Measurements from ENCODE around the gene SLC26A2.
"Not testable (repeated sequence)": the region's sequence is repeated elsewhere in the genome, so short reads cannot be mapped to it uniquely, and the experiment has no call there.

The SLC26A2 gene

DNA sequence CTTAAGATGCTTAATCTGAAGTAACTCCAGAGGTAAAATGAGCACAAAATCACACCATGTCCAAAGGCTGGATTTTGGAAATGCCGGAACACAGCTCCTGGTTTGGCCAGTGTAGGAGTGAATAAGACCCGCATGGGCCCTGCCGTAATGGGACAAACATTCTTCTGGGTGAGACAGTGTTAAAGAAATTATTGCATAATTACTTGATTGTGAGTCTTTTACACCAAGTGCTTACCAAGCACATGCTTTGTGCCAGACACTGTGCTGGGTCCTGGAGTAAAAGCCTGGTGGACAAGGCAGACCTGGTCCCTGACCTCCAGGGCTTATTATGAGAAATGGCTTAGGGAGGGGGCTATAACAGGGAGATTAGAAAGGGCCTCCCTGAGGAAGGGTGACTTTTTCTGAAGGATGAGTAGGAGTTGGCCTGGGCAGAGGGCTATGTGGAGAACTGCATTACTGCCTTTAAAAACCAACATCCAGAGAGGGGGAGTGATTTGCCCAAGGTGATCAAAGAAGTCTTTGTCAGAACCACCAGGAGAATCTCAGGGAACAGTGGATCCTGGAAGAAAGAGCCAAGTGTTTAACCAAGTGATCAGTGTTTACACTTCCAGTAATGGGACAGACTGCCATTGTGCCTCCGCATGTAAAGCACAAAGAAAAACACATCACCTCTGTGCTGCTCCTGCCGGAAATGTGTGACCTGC is 19.5 kb upstream of the SLC26A2 start:
- no peak for DNase-seq (ENCODE audit: low read depth, low spot score)
- POLR2A ChIA-PET, result no interaction called here
- TF ChIP-seq, protein P1, sequence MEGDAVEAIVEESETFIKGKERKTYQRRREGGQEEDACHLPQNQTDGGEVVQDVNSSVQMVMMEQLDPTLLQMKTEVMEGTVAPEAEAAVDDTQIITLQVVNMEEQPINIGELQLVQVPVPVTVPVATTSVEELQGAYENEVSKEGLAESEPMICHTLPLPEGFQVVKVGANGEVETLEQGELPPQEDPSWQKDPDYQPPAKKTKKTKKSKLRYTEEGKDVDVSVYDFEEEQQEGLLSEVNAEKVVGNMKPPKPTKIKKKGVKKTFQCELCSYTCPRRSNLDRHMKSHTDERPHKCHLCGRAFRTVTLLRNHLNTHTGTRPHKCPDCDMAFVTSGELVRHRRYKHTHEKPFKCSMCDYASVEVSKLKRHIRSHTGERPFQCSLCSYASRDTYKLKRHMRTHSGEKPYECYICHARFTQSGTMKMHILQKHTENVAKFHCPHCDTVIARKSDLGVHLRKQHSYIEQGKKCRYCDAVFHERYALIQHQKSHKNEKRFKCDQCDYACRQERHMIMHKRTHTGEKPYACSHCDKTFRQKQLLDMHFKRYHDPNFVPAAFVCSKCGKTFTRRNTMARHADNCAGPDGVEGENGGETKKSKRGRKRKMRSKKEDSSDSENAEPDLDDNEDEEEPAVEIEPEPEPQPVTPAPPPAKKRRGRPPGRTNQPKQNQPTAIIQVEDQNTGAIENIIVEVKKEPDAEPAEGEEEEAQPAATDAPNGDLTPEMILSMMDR (IDR thresholded peaks at IDR 0.05; ENCODE audit: insufficient read depth, low read length, missing control alignments), result no peak
- H3K4me3 ChIP-seq (ENCODE audit: low read depth, low read length), result no peak overlapping the region
- CTCF ChIA-PET, result no interaction called here

DNA sequence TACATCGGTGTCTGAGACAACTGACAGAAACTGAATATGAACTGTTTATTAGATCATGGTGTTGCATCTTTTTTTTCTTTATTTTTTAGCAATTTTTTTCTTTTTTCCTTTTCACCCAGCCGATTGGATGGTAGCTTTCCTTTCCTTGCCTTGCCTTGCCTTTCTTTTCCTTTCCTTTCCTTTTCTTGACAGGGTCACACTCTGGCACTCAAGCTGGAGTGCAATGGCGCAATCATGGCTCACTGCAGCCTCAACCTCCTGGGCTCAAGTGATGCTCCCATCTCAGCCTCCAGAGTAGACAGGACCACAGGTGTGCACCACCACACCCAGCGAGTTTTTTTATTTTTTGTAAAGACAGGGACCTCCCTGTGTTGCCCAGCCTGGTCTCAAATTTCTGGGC is 18.8 kb upstream of the SLC26A2 start:
- TF ChIP-seq, protein P1 (IDR thresholded peaks at IDR 0.05; ENCODE audit: insufficient read depth, low read length, missing control alignments), result no peak
- DNase-seq (ENCODE audit: low read depth, low spot score), result no peak
- CTCF ChIA-PET, result no interaction called here
- H3K4me3 ChIP-seq (ENCODE audit: low read depth, low read length), result no peak overlapping the region
- POLR2A ChIA-PET, result no interaction called here

DNA sequence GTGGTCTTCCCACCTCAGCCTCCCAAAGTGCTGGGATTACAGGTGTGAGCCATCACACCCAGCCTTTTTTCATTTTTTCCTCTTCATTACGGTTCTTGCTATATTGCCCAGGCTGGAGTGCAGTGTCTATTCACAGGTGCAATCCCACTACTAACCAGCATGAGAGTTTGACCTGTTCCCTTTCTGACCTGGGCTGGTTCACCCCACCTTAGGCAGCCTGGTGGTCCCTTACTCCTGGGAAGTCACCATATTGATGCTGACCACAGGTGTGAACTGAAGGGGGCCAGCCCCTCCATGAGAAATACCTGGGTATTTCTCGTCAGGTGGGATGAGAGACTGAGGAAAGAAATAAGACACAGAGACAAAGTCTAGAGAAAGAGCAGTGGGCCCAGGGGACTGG is 18.4 kb upstream of the SLC26A2 start:
- DNase-seq (ENCODE audit: low read depth, low spot score), result no peak
- no peak overlapping the region for H3K4me3 ChIP-seq (ENCODE audit: low read depth, low read length)
- ChIA-PET CTCF (no interaction called here), POLR2A (no interaction called here)
- TF ChIP-seq, protein P1 (IDR thresholded peaks at IDR 0.05; ENCODE audit: insufficient read depth, low read length, missing control alignments), result no peak

DNA sequence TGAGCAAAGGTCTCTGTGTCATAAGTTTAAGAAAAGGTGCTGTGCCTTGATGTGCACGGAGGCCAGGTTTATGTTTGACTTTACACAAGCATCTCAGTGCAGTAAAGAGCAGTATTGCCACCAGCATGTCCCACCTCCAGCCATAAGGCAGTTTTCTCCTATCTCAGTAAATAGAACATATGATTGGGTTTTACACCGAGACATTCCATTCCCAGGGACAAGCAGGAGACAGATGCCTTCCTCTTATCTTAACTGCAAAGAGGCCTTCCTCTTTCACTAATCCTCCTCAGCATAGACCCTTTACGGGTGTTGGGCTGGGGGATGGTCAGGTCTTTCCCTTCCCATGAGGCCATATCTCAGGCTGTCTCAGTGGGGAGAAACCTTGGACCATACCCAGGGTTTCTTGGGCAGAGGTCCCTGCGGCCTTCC is 17.8 kb upstream of the SLC26A2 start:
- CTCF ChIA-PET; POLR2A ChIA-PET; H3K4me3 ChIP-seq (ENCODE audit: low read depth, low read length); DNase-seq (ENCODE audit: low read depth, low spot score): not testable (repeated sequence)

DNA sequence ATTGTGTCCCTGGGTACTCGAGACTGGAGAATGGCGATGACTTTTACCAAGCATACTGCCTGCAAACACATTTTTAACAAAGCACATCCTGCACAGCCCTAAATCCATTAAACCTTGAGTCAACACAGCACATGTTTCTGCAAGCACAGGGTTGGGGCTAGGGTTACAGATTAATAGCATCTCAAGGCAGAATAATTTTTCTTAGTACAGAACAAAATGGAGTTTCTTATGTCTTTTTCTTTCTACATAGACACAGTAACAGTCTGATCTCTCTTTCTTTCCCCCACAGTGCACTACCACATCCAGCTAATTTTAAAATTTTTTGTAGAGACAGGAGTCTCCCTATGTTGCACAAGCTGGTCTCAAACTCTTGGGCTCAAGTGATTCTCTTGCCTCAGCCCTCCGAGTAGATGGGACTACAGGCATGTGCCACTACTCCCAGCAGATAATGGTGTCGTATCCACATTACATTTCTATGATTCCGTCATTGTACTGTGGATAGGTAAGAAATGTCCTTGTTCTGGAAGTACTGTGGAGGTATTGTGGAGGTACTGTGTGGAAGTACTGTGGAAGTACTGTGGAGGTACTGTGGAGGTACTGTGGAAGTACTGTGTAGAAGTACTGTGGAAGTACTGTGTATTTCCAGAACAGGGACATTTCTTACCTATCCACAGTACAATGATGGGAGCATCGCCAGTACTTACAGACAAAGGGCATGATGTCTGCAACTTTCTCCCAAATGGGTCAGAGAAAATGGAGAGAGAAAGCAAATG is 17.2 kb upstream of the SLC26A2 start:
- DNase-seq (ENCODE audit: low read depth, low spot score); POLR2A ChIA-PET; H3K4me3 ChIP-seq (ENCODE audit: low read depth, low read length): not testable (repeated sequence)
- CTCF ChIA-PET, result interaction anchor here (1.3 kb wide), 1 partner anchor 18 kb away, joined by 3 read pairs; no protein-coding TSS in a partner anchor

DNA sequence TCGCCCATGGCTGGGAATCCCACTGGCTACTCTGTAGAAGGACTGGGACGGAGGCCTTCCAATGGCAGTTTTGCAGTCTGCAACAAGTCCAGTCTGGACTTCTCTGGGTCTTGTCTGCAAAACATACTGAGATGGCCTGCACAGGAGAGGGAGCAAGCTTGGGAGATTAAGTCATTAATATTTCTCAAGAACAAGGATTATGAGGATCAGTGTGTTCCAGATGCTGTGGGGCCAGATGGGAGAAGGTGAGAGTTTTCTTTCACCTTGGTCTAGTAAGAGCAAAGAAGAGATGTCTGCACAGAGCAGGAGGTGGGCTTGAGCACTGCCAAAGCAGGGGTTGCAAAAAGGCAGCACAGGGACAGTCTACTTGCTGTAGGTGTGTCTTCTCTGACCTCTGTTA is 15.9 kb upstream of the SLC26A2 start, which contains the start of gene PDE6A:
PDE6A (minus strand) TSS at position 128 of the 400 bp plus-strand sequence; CDS start at position 8, 120 bp downstream.
- TF ChIP-seq, protein P1 (IDR thresholded peaks at IDR 0.05; ENCODE audit: insufficient read depth, low read length, missing control alignments), result no peak
- DNase-seq (ENCODE audit: low read depth, low spot score), result no peak
- H3K4me3 ChIP-seq (ENCODE audit: low read depth, low read length), result no peak within 1 kb of the TSS
- ChIA-PET POLR2A (no interaction called here), CTCF (interaction anchor here (0.6 to 1.7 kb wide), 2 partner anchors 14 to 65 kb away, joined by 3 to 6 read pairs; no protein-coding TSS in a partner anchor)

DNA sequence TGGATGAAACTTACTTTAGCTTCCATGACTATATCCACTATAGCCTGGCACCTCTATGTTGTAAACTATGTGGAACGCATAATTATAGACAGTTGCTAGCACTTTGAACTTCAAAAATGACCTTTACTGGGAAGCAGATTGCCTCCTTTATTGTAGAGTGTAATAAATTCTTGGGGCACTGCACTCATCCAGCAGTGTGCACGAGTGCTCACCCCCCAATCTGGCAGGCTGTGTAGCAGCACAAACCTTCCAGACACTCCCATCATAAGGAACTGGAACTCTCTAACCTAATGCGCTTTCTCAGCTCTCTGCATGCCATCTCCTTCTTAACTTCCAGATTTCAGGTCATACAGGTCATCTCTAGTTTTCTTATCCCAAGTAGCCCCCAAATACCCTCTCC is 14.4 kb upstream of the SLC26A2 start:
- POLR2A ChIA-PET, result no interaction called here
- CTCF ChIA-PET, result interaction anchor here (1.3 to 2.1 kb wide), 3 partner anchors 10 to 16 kb away, joined by 4 to 13 read pairs (median 4); partner anchors contain the start of gene SLC26A2
- H3K4me3 ChIP-seq (ENCODE audit: low read depth, low read length), result no peak overlapping the region
- TF ChIP-seq, protein P1 (IDR thresholded peaks at IDR 0.05; ENCODE audit: insufficient read depth, low read length, missing control alignments), result no peak
- DNase-seq (ENCODE audit: low read depth, low spot score), result no peak
